Hepatocyte (in vitro differentiated cells): ENCODE measurements around the gene MEIS1. TPM values are rescaled to one million over a fixed set of nuclear protein-coding genes. Genes with fewer than 3 reads are reported as not detected.

Source experiments
- DNase-seq: peaks from one replicate; pipeline ENCODE4 v3.0.0-alpha.2; 2016; ENCODE audit warnings: low spot score
- H2AFZ ChIP-seq: fragments of 200-600 bp; sonication (generic); 2 replicates; pipeline ENCODE4 v1.6.0; 2016; ENCODE audit warnings: antibody characterized with exemption, mild to moderate bottlenecking
- H3K27ac ChIP-seq: fragments of 200-600 bp; sonication (generic); 2 replicates; pipeline ENCODE4 v1.5.1; 2016; ENCODE audit warnings: mild to moderate bottlenecking
- H3K27me3 ChIP-seq: fragments of 200-600 bp; sonication (generic); 2 replicates; pipeline ENCODE4 v1.6.1; 2016
- H3K36me3 ChIP-seq: fragments of 200-600 bp; sonication (generic); replicated peaks from 2 replicates; pipeline ENCODE4 v1.5.1; 2016; ENCODE audit warnings: low read depth; ENCODE audit not compliant: insufficient read depth
- H3K4me1 ChIP-seq: fragments of 200-600 bp; sonication (generic); 2 replicates; pipeline ENCODE4 v1.5.1; 2016; ENCODE audit warnings: mild to moderate bottlenecking, moderate library complexity; ENCODE audit not compliant: insufficient read depth
- H3K4me2 ChIP-seq: fragments of 200-600 bp; sonication (generic); 2 replicates; pipeline ENCODE4 v1.6.0; 2016
- H3K4me3 ChIP-seq: fragments of 200-600 bp; sonication (generic); 2 replicates; pipeline ENCODE4 v1.5.1; 2016; ENCODE audit warnings: mild to moderate bottlenecking
- H3K79me2 ChIP-seq: fragments of 200-600 bp; sonication (generic); 2 replicates; pipeline ENCODE4 v1.6.0; 2017; ENCODE audit warnings: mild to moderate bottlenecking
- H3K9me2 ChIP-seq: fragments of 200-600 bp; sonication (generic); replicated peaks from 2 replicates; pipeline ENCODE4 v1.6.0; 2017; ENCODE audit warnings: mild to moderate bottlenecking; ENCODE audit not compliant: insufficient read depth
- H3K9me3 ChIP-seq: fragments of 200-600 bp; sonication (generic); 2 replicates; pipeline ENCODE4 v1.5.1; 2016; ENCODE audit warnings: low read depth, mild to moderate bottlenecking
- H4K20me1 ChIP-seq: fragments of 200-600 bp; sonication (generic); 2 replicates; pipeline ENCODE4 v1.6.0; 2016; ENCODE audit warnings: mild to moderate bottlenecking; ENCODE audit not compliant: insufficient read depth, poor library complexity, severe bottlenecking
- CTCF ChIP-seq: fragments of 200-600 bp; sonication (generic); IDR thresholded peaks from 2 replicates; pipeline ENCODE4 v1.5.1; 2016; ENCODE audit warnings: antibody characterized with exemption, mild to moderate bottlenecking; ENCODE audit not compliant: poor library complexity
- EZH2 ChIP-seq: fragments of 200-600 bp; sonication (generic); IDR thresholded peaks from 2 replicates; pipeline ENCODE4 v1.6.1; 2016; ENCODE audit warnings: antibody characterized with exemption, mild to moderate bottlenecking, borderline replicate concordance
- EZH2phosphoT487 ChIP-seq: fragments of 200-600 bp; sonication (generic); IDR thresholded peaks from one replicate; pipeline ENCODE4 v1.6.1; 2018; ENCODE audit warnings: antibody characterized with exemption, mild to moderate bottlenecking, low read depth, moderate library complexity; ENCODE audit not compliant: unreplicated experiment, severe bottlenecking
- WGBS: methylation state at CpG from one replicate; pipeline ENCODE4 v1.1.6; 2016; ENCODE audit warnings: low lambda C conversion rate; ENCODE audit errors: missing lambda C conversion rate; 5-methylcytosine and 5-hydroxymethylcytosine counted together
- polyA plus RNA-seq: library from polyadenylated mRNA; unstranded; fragments of >200 nt; fragmentation: Nextera tagmentation; extraction: Ambion mirVana; gene quantifications from 2 replicates; pipeline ENCODE4 v1.2.1, GENCODE V29; 2016
- total RNA-seq: library from RNA; depleted of rRNA; stranded (reverse); fragments of >200 nt; gene quantifications from 2 replicates; pipeline ENCODE4 v1.2.3, GENCODE V29; 2014

MEIS1 gene
- total and polyA plus RNA-seq, 2 experiments from 2014 or later = 29.6 to 35.5 TPM

GRCh38 chr2:66436581-66437001 is 1.7 kb downstream of the MEIS1 start:
- no peak for TF ChIP-seq EZH2phosphoT487
- TF ChIP-seq EZH2 = no peak
- no peak for TF ChIP-seq CTCF
- H2AFZ ChIP-seq = no peak overlapping the region

GRCh38 chr2:66437109-66437690 is 2.3 kb downstream of the MEIS1 start:
- Histone ChIP-seq H2AFZ (no peak overlapping the region), H3K9me2 (no peaks in the 10 kb centered on the region), H3K27ac (peak overlapping the region; percentile 93), H3K9me3 (no peaks in the 10 kb centered on the region), H3K79me2 (peaks cover 66% of the 10 kb centered on the region), H3K4me3 (peak overlapping the region; percentile 35), H3K4me1 (peaks cover 8% of the 10 kb centered on the region), H3K4me2 (peak overlapping the region; percentile 87), H4K20me1 (no peaks in the 10 kb centered on the region), H3K36me3 (no peaks in the 10 kb centered on the region), H3K27me3 (no peaks in the 10 kb centered on the region)
- no peak for DNase-seq
- WGBS = 13% methylated on average over 14 of the region's 14 CpGs
- TF ChIP-seq EZH2phosphoT487 (no peak), EZH2 (no peak), CTCF (no peak)

More at GRCh38 chr2:66436581-66437001, 1.7 kb downstream of the MEIS1 start:
- H3K4me2 ChIP-seq = peak overlapping the region; percentile 87
- no peaks in the 10 kb centered on the region for H4K20me1 ChIP-seq
- H3K4me1 ChIP-seq = peaks cover 8% of the 10 kb centered on the region
- no peaks in the 10 kb centered on the region for H3K36me3 ChIP-seq
- H3K27ac ChIP-seq = peak overlapping the region; percentile 93
- H3K9me2 ChIP-seq = no peaks in the 10 kb centered on the region
- no peak for DNase-seq
- 9% methylated on average over 2 of the region's 2 CpGs for WGBS
- H3K9me3 ChIP-seq = no peaks in the 10 kb centered on the region
- no peaks in the 10 kb centered on the region for H3K27me3 ChIP-seq
- peak overlapping the region; percentile 35 for H3K4me3 ChIP-seq
- H3K79me2 ChIP-seq = peaks cover 60% of the 10 kb centered on the region

DNA sequence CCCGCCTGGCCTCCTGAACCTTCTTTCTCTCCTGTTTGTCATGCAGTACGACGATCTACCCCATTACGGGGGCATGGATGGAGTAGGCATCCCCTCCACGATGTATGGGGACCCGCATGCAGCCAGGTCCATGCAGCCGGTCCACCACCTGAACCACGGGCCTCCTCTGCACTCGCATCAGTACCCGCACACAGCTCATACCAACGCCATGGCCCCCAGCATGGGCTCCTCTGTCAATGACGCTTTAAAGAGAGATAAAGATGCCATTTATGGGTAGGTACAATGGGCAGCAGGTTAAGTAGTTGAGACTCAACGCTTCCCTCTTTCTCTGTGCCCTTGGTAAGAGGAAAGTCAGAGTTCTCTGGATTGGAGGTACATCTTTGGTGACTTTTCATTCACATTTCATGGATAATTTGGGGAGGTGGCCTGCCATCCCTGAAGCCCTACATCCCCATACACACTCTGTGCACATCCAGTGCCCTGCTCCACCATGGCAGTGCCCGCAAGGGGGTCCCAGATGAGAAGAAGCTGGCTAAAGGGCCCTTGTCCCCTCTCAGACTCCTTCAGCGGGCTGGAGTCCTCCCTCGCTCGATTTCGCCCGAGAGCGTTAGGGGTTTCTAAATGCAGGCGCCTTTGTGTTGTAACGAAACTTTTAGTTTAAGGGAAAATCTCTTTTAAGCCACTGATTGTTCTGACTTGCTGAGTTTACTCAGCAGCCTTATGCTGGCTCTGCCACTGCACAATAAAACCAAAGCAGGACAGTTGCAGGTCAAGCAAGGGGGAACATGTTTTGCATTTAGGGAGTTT is 3.0 kb downstream of the MEIS1 start:
- Histone ChIP-seq H3K4me1 (peaks cover 8% of the 10 kb centered on the region), H3K27me3 (no peaks in the 10 kb centered on the region), H3K79me2 (peaks cover 73% of the 10 kb centered on the region), H3K27ac (peak overlapping the region; percentile 93), H3K4me3 (peak overlapping the region; percentile 35), H3K9me2 (no peaks in the 10 kb centered on the region), H3K9me3 (no peaks in the 10 kb centered on the region), H3K4me2 (peak overlapping the region; percentile 87), H2AFZ (no peak overlapping the region), H4K20me1 (no peaks in the 10 kb centered on the region), H3K36me3 (no peaks in the 10 kb centered on the region)
- TF ChIP-seq CTCF = no peak
- peak; percentile 43 for TF ChIP-seq EZH2phosphoT487
- peak; percentile 22 for DNase-seq
- 11% methylated on average over 22 of the region's 22 CpGs for WGBS
